Effector memory CD4-positive, alpha-beta T cell (primary cell): ENCODE measurements around the gene SCAND1.
"Not testable (repeated sequence)": the region's sequence is repeated elsewhere in the genome, so short reads cannot be mapped to it uniquely, and the experiment has no call there.

Source experiments
- DNase-seq, 3 donors: peaks; one replicate each; pipeline ENCODE4 v3.0.0-alpha.2; 2020
- H3K27ac ChIP-seq: 2 replicates; pipeline ENCODE4 v1.7.0; 2013; ENCODE audit warnings: mild to moderate bottlenecking, low read length, moderate library complexity; ENCODE audit not compliant: insufficient read depth, poor library complexity, severe bottlenecking
- H3K27me3 ChIP-seq: replicated peaks from 2 replicates; pipeline ENCODE4 v1.7.0; 2013; ENCODE audit warnings: mild to moderate bottlenecking, low read length; ENCODE audit not compliant: insufficient read depth, control insufficient read depth, poor library complexity, severe bottlenecking
- H3K36me3 ChIP-seq: 2 replicates; pipeline ENCODE4 v1.7.0; 2013; ENCODE audit warnings: mild to moderate bottlenecking, low read length, moderate library complexity; ENCODE audit not compliant: control insufficient read depth, insufficient read depth
- H3K4me1 ChIP-seq: 2 replicates; pipeline ENCODE4 v1.7.0; 2013; ENCODE audit warnings: low read length, mild to moderate bottlenecking; ENCODE audit not compliant: control insufficient read depth, insufficient read depth, poor library complexity, severe bottlenecking
- H3K4me3 ChIP-seq: 2 replicates; pipeline ENCODE4 v1.7.0; 2013; ENCODE audit warnings: low read length, low read depth, mild to moderate bottlenecking; ENCODE audit not compliant: insufficient read depth, poor library complexity, severe bottlenecking
- H3K9me3 ChIP-seq: 2 replicates; pipeline ENCODE4 v1.7.0; 2013; ENCODE audit warnings: mild to moderate bottlenecking, low read length, moderate library complexity; ENCODE audit not compliant: control insufficient read depth
- total RNA-seq, 3 donors: gene quantifications; one replicate each; lab custom pipeline; 2026; lab: John Stamatoyannopoulos, UW

The SCAND1 gene
- 37.9 to 78.0 (median 49.0) reads per million in 3 donors for total RNA-seq

DNA sequence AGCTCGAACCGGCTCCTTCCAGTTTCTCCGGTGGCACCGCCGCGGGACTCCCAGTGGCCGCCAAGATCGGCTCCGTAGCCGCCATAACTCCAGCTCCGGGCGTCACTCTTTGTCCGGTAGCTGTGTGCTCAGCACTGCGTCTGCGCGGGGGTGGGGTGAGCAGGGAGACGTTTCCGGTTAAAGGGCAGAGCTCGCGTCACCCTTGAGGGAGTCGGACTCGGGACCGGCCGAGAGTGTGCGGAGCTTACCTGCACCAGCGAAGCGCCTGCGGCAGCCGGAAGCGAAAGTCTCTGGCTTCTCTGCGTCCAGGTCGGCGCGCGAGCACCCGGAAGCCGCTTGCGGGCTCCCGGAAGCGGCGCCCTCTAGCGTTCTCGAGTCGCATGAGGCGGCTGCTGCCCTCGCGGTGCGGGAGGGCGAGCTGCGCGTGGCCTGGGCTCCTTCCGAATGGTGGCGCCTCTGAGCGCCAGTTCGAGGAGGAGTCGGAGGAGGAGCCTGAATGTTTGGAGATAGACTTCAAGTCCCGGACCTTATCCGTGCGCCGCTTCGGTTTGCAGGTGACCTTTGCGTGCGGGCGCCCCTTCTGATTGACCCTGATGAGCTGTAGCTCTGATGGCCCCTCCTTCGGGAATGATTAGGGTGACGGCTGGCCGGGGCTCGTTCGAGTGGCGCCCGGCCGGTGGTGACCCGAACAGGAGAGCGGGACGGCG is at the start of gene SCAND1:
TSS of gene SCAND1 (minus strand) at position 303 of the 707 bp plus-strand sequence. CDS start at position 85, 218 bp downstream.
- peak; percentile 95 to 97 (median 96) for DNase-seq
- Histone ChIP-seq H3K9me3 (no peaks in the 10 kb centered on the region), H3K36me3 (no peaks in the 10 kb centered on the region), H3K4me1 (peaks cover 20% of the 10 kb centered on the region), H3K4me3 (peak within 1 kb of the TSS; percentile 82), H3K27ac (peak within 1 kb of the TSS; percentile 96), H3K27me3 (no peaks in the 10 kb centered on the region)

DNA sequence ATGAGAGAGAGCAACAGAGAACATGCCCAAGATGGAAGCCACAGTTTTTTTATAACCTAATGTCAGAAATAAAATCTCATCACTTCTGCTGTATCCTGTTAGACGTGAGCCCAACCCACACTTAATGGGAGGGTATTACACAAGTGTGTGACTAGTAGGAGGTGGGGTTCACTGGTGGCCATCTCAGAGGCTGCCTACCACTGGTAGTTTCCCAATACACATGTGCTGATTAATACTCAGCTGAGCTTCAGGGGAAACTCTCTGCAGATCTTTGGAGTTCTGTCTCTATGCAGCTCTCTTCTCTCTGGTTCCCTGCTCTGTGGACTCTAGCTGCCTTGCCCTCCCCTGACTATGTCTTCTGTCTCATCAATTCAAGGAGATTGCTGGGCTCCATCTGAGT is 49.7 kb upstream of the SCAND1 start:
- Histone ChIP-seq H3K27me3 (no peaks in the 10 kb centered on the region), H3K9me3 (peaks cover 4% of the 10 kb centered on the region), H3K36me3 (no peaks in the 10 kb centered on the region), H3K4me1 (no peaks in the 10 kb centered on the region), H3K27ac (no peak overlapping the region), H3K4me3 (no peak overlapping the region)
- DNase-seq: no peak

DNA sequence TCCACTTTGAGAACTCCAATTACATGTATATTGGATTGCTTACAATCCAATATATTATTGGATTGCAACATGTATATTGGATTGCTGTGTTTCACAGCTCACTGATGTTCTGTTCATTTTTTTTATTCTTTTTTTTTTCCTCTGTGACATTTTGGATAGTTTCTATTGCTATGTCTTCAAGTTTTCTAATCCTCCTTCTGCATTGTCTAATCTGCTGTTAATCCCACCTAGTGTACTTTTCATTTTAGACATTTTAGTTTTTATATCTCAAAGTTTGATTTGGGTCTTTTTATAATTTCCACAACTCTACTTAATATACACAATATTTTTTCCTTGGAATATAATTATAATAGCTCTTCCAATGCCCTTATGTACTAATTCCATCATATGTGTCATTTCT is 48.6 kb upstream of the SCAND1 start:
- H3K27ac ChIP-seq: no peak overlapping the region
- no peak for DNase-seq

DNA sequence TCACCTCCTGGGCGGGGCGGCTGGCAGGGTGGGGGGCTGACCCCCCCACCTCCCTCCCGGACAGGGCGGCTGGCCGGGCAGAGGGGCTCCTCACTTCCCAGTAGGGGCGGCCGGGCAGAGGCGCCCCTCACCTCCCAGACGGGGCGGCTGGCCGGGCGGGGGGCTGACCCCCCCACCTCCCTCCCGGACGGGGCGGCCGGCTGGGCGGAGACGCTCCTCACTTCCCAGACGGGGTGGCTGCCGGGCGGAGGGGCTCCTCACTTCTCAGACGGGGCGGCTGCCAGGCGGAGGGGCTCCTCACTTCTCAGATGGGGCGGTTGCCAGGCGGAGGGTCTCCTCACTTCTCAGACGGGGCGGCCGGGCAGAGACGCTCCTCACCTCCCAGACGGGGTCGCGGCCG is 47.0 kb upstream of the SCAND1 start:
- not testable (repeated sequence) for H3K27ac ChIP-seq, H3K4me1 ChIP-seq, H3K27me3 ChIP-seq, DNase-seq, H3K9me3 ChIP-seq, H3K36me3 ChIP-seq, H3K4me3 ChIP-seq

More for the DNA sequence above, 48.6 kb upstream of the SCAND1 start:
- Histone ChIP-seq H3K27me3 (no peaks in the 10 kb centered on the region), H3K9me3 (peaks cover 4% of the 10 kb centered on the region), H3K36me3 (no peaks in the 10 kb centered on the region), H3K4me3 (no peak overlapping the region), H3K4me1 (no peaks in the 10 kb centered on the region)

DNA sequence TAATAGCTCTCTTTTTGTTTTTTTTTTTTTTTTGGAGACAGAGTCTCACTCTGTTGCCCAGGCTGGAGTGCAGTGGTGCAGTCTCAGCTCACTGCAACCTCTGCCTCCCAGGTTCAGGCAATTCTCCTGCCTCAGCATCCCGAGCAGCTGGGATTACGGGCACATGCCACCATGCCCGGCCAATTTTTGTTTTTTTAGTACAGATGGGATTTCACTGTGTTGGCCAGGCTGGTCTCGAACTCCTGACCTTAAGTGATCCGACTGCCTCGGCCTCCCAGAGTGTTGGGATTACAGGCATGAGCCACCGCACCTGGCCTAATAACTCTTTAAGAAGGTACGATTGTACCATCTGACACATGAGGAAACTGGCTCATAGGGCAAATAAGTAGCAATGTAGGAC is 42.2 kb upstream of the SCAND1 start:
- H3K9me3 ChIP-seq, H3K36me3 ChIP-seq, H3K27me3 ChIP-seq, H3K27ac ChIP-seq, H3K4me1 ChIP-seq, DNase-seq, H3K4me3 ChIP-seq: not testable (repeated sequence)

GRCh38 chr20:35994994-35995453 is 40.7 kb upstream of the SCAND1 start:
- Histone ChIP-seq H3K4me3 (no peak overlapping the region), H3K4me1 (no peaks in the 10 kb centered on the region), H3K27me3 (no peaks in the 10 kb centered on the region), H3K36me3 (no peaks in the 10 kb centered on the region), H3K27ac (no peak overlapping the region), H3K9me3 (no peaks in the 10 kb centered on the region)
- peak; percentile 47 to 64 (median 59) for DNase-seq

- H3K27me3 ChIP-seq: no peaks in the 10 kb centered on the region
- H3K4me3 ChIP-seq: no peak overlapping the region
- H3K27ac ChIP-seq: no peak overlapping the region
- H3K36me3 ChIP-seq: no peaks in the 10 kb centered on the region
- peak; percentile 2 to 20 (median 13) for DNase-seq
- no peaks in the 10 kb centered on the region for H3K9me3 ChIP-seq
- no peaks in the 10 kb centered on the region for H3K4me1 ChIP-seq
Observed at GRCh38 chr20:35992713-35993335, 38.5 kb upstream of the SCAND1 start.

DNA sequence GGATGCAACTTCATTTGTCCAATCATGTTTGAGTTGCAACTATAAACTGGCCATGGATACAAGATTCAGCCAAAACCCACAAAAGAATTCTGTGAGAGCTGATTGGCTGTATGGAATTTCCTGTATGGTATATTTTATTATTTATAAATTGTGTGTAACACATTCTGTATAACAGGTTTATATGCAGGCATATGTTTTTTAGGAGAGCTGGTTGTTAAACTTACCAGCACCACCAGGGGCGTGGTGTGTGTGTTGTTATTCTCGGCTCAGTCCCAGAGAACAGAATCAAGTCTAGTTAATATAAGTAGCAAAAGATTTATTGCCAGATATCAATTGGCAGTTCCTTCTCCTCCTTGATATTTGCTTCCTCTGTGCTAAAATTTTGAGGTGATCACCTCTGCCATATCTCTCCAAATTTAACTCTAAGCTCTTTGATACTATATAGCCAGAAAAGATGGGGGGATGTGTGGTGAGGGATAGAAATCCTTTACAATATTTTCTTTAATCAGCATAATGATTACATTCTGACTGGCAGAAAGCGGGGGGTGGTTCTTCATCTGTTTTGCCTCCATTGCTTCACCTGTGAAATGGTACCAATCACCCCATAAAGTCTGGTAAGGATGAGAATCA is 37.0 kb upstream of the SCAND1 start:
- H3K36me3 ChIP-seq: no peaks in the 10 kb centered on the region
- H3K4me3 ChIP-seq: no peak overlapping the region
- no peak for DNase-seq

GRCh38 chr20:35988910-35989463 is 34.7 kb upstream of the SCAND1 start:
- Histone ChIP-seq H3K9me3 (no peaks in the 10 kb centered on the region), H3K27me3 (no peaks in the 10 kb centered on the region), H3K4me3 (no peak overlapping the region), H3K36me3 (no peaks in the 10 kb centered on the region), H3K4me1 (no peaks in the 10 kb centered on the region), H3K27ac (no peak overlapping the region)
- no peak for DNase-seq

More for the DNA sequence above, 37.0 kb upstream of the SCAND1 start:
- Histone ChIP-seq H3K27me3 (no peaks in the 10 kb centered on the region), H3K27ac (no peak overlapping the region), H3K9me3 (no peaks in the 10 kb centered on the region), H3K4me1 (no peaks in the 10 kb centered on the region)

- Histone ChIP-seq H3K27me3 (no peaks in the 10 kb centered on the region), H3K4me3 (no peak overlapping the region), H3K36me3 (no peaks in the 10 kb centered on the region), H3K9me3 (no peaks in the 10 kb centered on the region), H3K27ac (no peak overlapping the region), H3K4me1 (no peaks in the 10 kb centered on the region)
- no peak for DNase-seq
Observed at GRCh38 chr20:35985806-35986205, 31.5 kb upstream of the SCAND1 start.
